Measurements from ENCODE around the gene LIN54.
"Not testable (repeated sequence)": the region's sequence is repeated elsewhere in the genome, so short reads cannot be mapped to it uniquely, and the experiment has no call there.

Gene LIN54

GRCh38 chr4:83010111-83010521 lies 507 bp downstream of the LIN54 start:
- peak; percentile 64 for DNase-seq (ENCODE audit: low read depth)
- H3K9ac ChIP-seq (ENCODE audit: low read length): peak overlapping the region; percentile 93

GRCh38 chr4:83009529-83009928 lies 1.1 kb downstream of the LIN54 start:
- H3K4me1 ChIP-seq (ENCODE audit: control insufficient read depth, insufficient read depth, low read length): peaks cover 33% of the 10 kb centered on the region
- peak overlapping the region; percentile 93 for H3K9ac ChIP-seq (ENCODE audit: low read length)
- no peaks in the 10 kb centered on the region for H3K36me3 ChIP-seq (ENCODE audit: control insufficient read depth, insufficient read depth, low read length, severe bottlenecking)
- H3K4me3 ChIP-seq (ENCODE audit: low read length): peak overlapping the region; percentile 96
- no peaks in the 10 kb centered on the region for H3K9me3 ChIP-seq (ENCODE audit: control insufficient read depth, low read length)
- no peaks in the 10 kb centered on the region for H3K27me3 ChIP-seq (replicated peaks; ENCODE audit: control insufficient read depth, insufficient read depth, low read length)
- peak; percentile 70 for DNase-seq (ENCODE audit: low read depth)

More at GRCh38 chr4:83010111-83010521, 507 bp downstream of the LIN54 start:
- Histone ChIP-seq H3K4me3 (ENCODE audit: low read length) (peak overlapping the region; percentile 96), H3K27me3 (replicated peaks; ENCODE audit: control insufficient read depth, insufficient read depth, low read length) (no peaks in the 10 kb centered on the region), H3K9me3 (ENCODE audit: control insufficient read depth, low read length) (no peaks in the 10 kb centered on the region), H3K4me1 (ENCODE audit: control insufficient read depth, insufficient read depth, low read length) (peaks cover 33% of the 10 kb centered on the region), H3K36me3 (ENCODE audit: control insufficient read depth, insufficient read depth, low read length, severe bottlenecking) (no peaks in the 10 kb centered on the region)

- H3K9me3 ChIP-seq (ENCODE audit: control insufficient read depth, low read length); H3K27me3 ChIP-seq (replicated peaks; ENCODE audit: control insufficient read depth, insufficient read depth, low read length); H3K4me3 ChIP-seq (ENCODE audit: low read length); H3K9ac ChIP-seq (ENCODE audit: low read length); H3K36me3 ChIP-seq (ENCODE audit: control insufficient read depth, insufficient read depth, low read length, severe bottlenecking); DNase-seq (ENCODE audit: low read depth); H3K4me1 ChIP-seq (ENCODE audit: control insufficient read depth, insufficient read depth, low read length): not testable (repeated sequence)
These were observed 7.4 kb downstream of the LIN54 start for GRCh38 chr4:83003044-83003791.

DNA sequence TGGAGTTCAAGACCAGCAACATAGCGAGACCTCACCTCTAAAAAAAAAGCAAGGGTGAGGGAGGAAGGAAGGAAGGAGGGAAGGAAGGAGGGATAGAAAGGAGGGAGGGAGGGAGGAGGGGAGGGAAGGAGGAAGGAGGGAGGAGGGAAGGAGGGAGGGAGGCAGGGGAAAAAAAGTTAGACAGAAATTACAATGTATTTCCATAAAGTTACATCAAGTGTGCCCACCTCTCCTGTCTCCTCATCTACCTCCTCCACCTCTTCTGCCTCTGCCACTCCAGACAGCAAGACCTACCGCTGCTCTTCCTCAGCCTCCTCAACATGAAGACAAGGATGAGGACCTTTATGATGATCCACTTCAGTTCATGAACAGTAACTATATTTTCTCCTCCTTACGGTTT lies 8.3 kb downstream of the LIN54 start:
- no peak overlapping the region for H3K9ac ChIP-seq (ENCODE audit: low read length)
- no peaks in the 10 kb centered on the region for H3K9me3 ChIP-seq (ENCODE audit: control insufficient read depth, low read length)
- H3K36me3 ChIP-seq (ENCODE audit: control insufficient read depth, insufficient read depth, low read length, severe bottlenecking): no peaks in the 10 kb centered on the region
- DNase-seq (ENCODE audit: low read depth): no peak
- H3K4me1 ChIP-seq (ENCODE audit: control insufficient read depth, insufficient read depth, low read length): no peaks in the 10 kb centered on the region
- no peak overlapping the region for H3K4me3 ChIP-seq (ENCODE audit: low read length)
- H3K27me3 ChIP-seq (replicated peaks; ENCODE audit: control insufficient read depth, insufficient read depth, low read length): no peaks in the 10 kb centered on the region

DNA sequence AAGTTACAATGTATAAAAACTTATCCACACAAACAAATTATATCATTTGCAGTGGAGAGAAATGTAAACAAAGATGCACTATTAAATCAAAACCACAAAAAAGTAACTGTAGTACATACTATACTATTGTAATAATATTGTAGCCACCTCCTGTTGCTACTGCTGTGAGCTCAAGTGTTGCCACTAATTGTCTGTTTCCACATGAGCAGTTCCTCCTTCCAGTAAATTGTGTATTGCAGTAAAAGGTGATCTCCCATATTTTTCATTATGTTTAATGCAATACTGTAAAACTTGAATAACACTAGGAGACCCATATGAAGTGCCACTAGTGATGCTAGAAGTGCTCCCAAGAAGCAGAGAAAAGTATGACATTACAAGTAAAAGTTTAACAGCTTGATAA lies 11.7 kb downstream of the LIN54 start:
- Histone ChIP-seq H3K9ac (ENCODE audit: low read length) (no peak overlapping the region), H3K9me3 (ENCODE audit: control insufficient read depth, low read length) (no peaks in the 10 kb centered on the region), H3K27me3 (replicated peaks; ENCODE audit: control insufficient read depth, insufficient read depth, low read length) (no peaks in the 10 kb centered on the region), H3K4me1 (ENCODE audit: control insufficient read depth, insufficient read depth, low read length) (no peaks in the 10 kb centered on the region), H3K36me3 (ENCODE audit: control insufficient read depth, insufficient read depth, low read length, severe bottlenecking) (no peaks in the 10 kb centered on the region), H3K4me3 (ENCODE audit: low read length) (no peak overlapping the region)
- no peak for DNase-seq (ENCODE audit: low read depth)

DNA sequence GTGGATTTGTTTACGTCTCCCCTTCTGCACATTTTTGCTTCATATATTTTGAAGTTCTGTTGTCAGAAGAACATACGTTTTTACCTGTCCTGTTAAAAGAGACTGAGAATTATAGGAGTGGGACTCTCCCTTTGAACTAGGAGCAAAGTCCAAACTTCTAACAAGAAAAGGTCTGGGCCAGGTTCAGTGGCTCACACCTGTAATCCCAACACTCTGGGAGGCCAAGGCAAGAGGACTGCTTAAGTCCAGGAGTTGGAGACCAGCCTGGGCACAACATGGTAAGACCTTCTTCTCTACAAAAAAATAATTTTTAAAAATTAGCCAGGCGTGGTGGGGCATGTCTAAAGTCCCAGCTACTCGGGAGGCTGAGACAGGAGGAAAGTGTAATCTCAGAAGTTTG lies 15.8 kb downstream of the LIN54 start:
- H3K9ac ChIP-seq (ENCODE audit: low read length): no peak overlapping the region
- H3K4me1 ChIP-seq (ENCODE audit: control insufficient read depth, insufficient read depth, low read length): no peaks in the 10 kb centered on the region
- no peak for DNase-seq (ENCODE audit: low read depth)
- H3K27me3 ChIP-seq (replicated peaks; ENCODE audit: control insufficient read depth, insufficient read depth, low read length): no peaks in the 10 kb centered on the region
- no peak overlapping the region for H3K4me3 ChIP-seq (ENCODE audit: low read length)
- H3K36me3 ChIP-seq (ENCODE audit: control insufficient read depth, insufficient read depth, low read length, severe bottlenecking): no peaks in the 10 kb centered on the region
- H3K9me3 ChIP-seq (ENCODE audit: control insufficient read depth, low read length): no peaks in the 10 kb centered on the region

GRCh38 chr4:82989575-82990429 lies 20.8 kb downstream of the LIN54 start:
- no peaks in the 10 kb centered on the region for H3K27me3 ChIP-seq (replicated peaks; ENCODE audit: control insufficient read depth, insufficient read depth, low read length)
- peak; percentile 49 for DNase-seq (ENCODE audit: low read depth)
- peaks cover 4% of the 10 kb centered on the region for H3K4me1 ChIP-seq (ENCODE audit: control insufficient read depth, insufficient read depth, low read length)
- H3K9ac ChIP-seq (ENCODE audit: low read length): no peak overlapping the region
- H3K36me3 ChIP-seq (ENCODE audit: control insufficient read depth, insufficient read depth, low read length, severe bottlenecking): no peaks in the 10 kb centered on the region
- no peaks in the 10 kb centered on the region for H3K9me3 ChIP-seq (ENCODE audit: control insufficient read depth, low read length)
- no peak overlapping the region for H3K4me3 ChIP-seq (ENCODE audit: low read length)

- no peaks in the 10 kb centered on the region for H3K27me3 ChIP-seq (replicated peaks; ENCODE audit: control insufficient read depth, insufficient read depth, low read length)
- H3K9ac ChIP-seq (ENCODE audit: low read length): no peak overlapping the region
- peaks cover 7% of the 10 kb centered on the region for H3K36me3 ChIP-seq (ENCODE audit: control insufficient read depth, insufficient read depth, low read length, severe bottlenecking)
- peak; percentile 94 for DNase-seq (ENCODE audit: low read depth)
- peaks cover 4% of the 10 kb centered on the region for H3K4me1 ChIP-seq (ENCODE audit: control insufficient read depth, insufficient read depth, low read length)
- no peak overlapping the region for H3K4me3 ChIP-seq (ENCODE audit: low read length)
- no peaks in the 10 kb centered on the region for H3K9me3 ChIP-seq (ENCODE audit: control insufficient read depth, low read length)
These were observed 22.2 kb downstream of the LIN54 start for GRCh38 chr4:82988323-82988832.

DNA sequence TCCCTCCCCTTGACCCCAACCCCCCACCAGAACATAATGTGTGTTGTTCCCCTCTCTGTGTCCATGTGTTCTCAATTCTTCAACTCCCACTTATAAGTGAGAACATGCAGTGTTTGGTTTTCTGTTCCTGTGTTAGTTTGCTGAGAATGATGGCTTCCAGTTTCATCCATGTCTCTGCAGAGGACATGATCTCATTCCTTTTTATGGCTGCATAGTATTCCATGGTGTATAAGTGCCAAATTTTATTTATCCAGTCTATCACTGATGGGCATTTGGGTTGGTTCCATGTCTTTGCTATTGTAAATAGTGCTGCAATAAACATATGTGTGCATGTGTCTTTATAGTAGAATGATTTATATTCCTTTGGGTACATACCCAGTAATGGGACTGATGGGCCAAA lies 23.1 kb downstream of the LIN54 start:
- H3K4me1 ChIP-seq (ENCODE audit: control insufficient read depth, insufficient read depth, low read length); H3K9me3 ChIP-seq (ENCODE audit: control insufficient read depth, low read length); H3K4me3 ChIP-seq (ENCODE audit: low read length); H3K27me3 ChIP-seq (replicated peaks; ENCODE audit: control insufficient read depth, insufficient read depth, low read length); DNase-seq (ENCODE audit: low read depth); H3K36me3 ChIP-seq (ENCODE audit: control insufficient read depth, insufficient read depth, low read length, severe bottlenecking); H3K9ac ChIP-seq (ENCODE audit: low read length): not testable (repeated sequence)

GRCh38 chr4:82984459-82984858 lies 26.2 kb downstream of the LIN54 start:
- Histone ChIP-seq H3K9me3 (ENCODE audit: control insufficient read depth, low read length) (no peaks in the 10 kb centered on the region), H3K9ac (ENCODE audit: low read length) (no peak overlapping the region), H3K4me3 (ENCODE audit: low read length) (no peak overlapping the region), H3K27me3 (replicated peaks; ENCODE audit: control insufficient read depth, insufficient read depth, low read length) (no peaks in the 10 kb centered on the region), H3K4me1 (ENCODE audit: control insufficient read depth, insufficient read depth, low read length) (peaks cover 4% of the 10 kb centered on the region), H3K36me3 (ENCODE audit: control insufficient read depth, insufficient read depth, low read length, severe bottlenecking) (peaks cover 12% of the 10 kb centered on the region)
- DNase-seq (ENCODE audit: low read depth): peak; percentile 19

DNA sequence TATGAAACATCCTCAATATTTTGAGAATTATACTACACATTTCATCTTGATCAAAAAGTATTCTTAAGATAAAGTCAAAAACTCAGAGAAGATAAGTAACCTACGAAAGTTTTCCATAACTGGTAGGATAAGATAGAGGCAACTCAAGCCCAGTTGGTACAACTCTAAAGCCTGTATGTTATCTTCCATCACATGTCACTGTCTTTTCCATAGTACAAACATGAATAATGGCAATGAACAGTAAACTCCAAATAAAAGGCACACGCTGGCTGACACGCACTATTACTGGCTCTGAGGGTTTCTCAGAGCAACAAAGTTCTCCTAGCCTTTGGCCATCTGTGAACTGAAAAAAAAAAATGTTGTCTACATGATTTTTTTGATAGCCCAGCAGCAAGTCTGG lies 27.2 kb downstream of the LIN54 start:
- Histone ChIP-seq H3K9ac (ENCODE audit: low read length) (no peak overlapping the region), H3K36me3 (ENCODE audit: control insufficient read depth, insufficient read depth, low read length, severe bottlenecking) (peaks cover 15% of the 10 kb centered on the region)
- DNase-seq (ENCODE audit: low read depth): no peak

More for the DNA sequence above, 27.2 kb downstream of the LIN54 start:
- H3K4me1 ChIP-seq (ENCODE audit: control insufficient read depth, insufficient read depth, low read length): peaks cover under 1% of the 10 kb centered on the region
- no peak overlapping the region for H3K4me3 ChIP-seq (ENCODE audit: low read length)
- H3K9me3 ChIP-seq (ENCODE audit: control insufficient read depth, low read length): no peaks in the 10 kb centered on the region
- no peaks in the 10 kb centered on the region for H3K27me3 ChIP-seq (replicated peaks; ENCODE audit: control insufficient read depth, insufficient read depth, low read length)
